OCI-LY1 (cell line): Measurements from ENCODE around the gene LYL1.

Experiments
- H2AFZ ChIP-seq: fragments of 200-600 bp; sonication (generic), shearing (Covaris generic); 2 replicates; pipeline ENCODE4 v1.6.0; 2014; ENCODE audit warnings: antibody characterized with exemption, mild to moderate bottlenecking, low read length
- H3F3A ChIP-seq: fragments of 200-600 bp; sonication (generic), shearing (Covaris generic); 2 replicates; pipeline ENCODE4 v1.6.0; 2014; ENCODE audit warnings: mild to moderate bottlenecking, antibody characterized with exemption, low read length, moderate library complexity; ENCODE audit not compliant: insufficient read depth
- H3K27ac ChIP-seq: fragments of 200-600 bp; sonication (generic); 2 replicates; pipeline ENCODE4 v1.5.1; 2014; ENCODE audit warnings: low read length, mixed run types, mild to moderate bottlenecking, low read depth; ENCODE audit not compliant: poor library complexity, severe bottlenecking
- H3K27me3 ChIP-seq: fragments of 200-600 bp; sonication (generic); 2 replicates; pipeline ENCODE4 v1.6.0; 2014; ENCODE audit warnings: antibody characterized with exemption, mild to moderate bottlenecking, low read length, moderate library complexity; ENCODE audit not compliant: insufficient read depth
- H3K36me3 ChIP-seq: fragments of 200-600 bp; sonication (generic); 2 replicates; pipeline ENCODE4 v1.6.1; 2014; ENCODE audit warnings: mild to moderate bottlenecking, antibody characterized with exemption, low read length, moderate library complexity, mixed read lengths; ENCODE audit not compliant: insufficient read depth
- H3K4me1 ChIP-seq: fragments of 200-600 bp; sonication (generic); 2 replicates; pipeline ENCODE4 v1.5.1; 2014; ENCODE audit warnings: mild to moderate bottlenecking, low read length, moderate library complexity; ENCODE audit not compliant: insufficient read depth, severe bottlenecking
- H3K4me2 ChIP-seq: fragments of 200-600 bp; sonication (generic), shearing (Covaris generic); 2 replicates; pipeline ENCODE4 v1.6.1; 2014; ENCODE audit warnings: low read length
- H3K4me3 ChIP-seq: fragments of 200-600 bp; sonication (generic); 2 replicates; pipeline ENCODE4 v1.5.1; 2014; ENCODE audit warnings: low read length, low read depth, mild to moderate bottlenecking, mixed read lengths; ENCODE audit not compliant: poor library complexity, severe bottlenecking
- H3K79me2 ChIP-seq: fragments of 200-600 bp; shearing (Covaris generic); 2 replicates; pipeline ENCODE4 v1.6.1; 2016; ENCODE audit warnings: mixed run types, low read length, mixed read lengths; ENCODE audit not compliant: insufficient read depth
- H3K9ac ChIP-seq: fragments of 200-600 bp; sonication (generic), shearing (Covaris generic); 2 replicates; pipeline ENCODE4 v1.6.1; 2014; ENCODE audit warnings: mild to moderate bottlenecking, low read length, mixed read lengths
- H3K9me2 ChIP-seq: fragments of 200-600 bp; sonication (generic), shearing (Covaris generic); 2 replicates; pipeline ENCODE4 v1.6.1; 2014; ENCODE audit warnings: low read depth, mild to moderate bottlenecking, low read length, mixed read lengths
- H3K9me3 ChIP-seq: fragments of 200-600 bp; shearing (Covaris generic); 2 replicates; pipeline ENCODE4 v1.6.1; 2014; ENCODE audit warnings: low read length, mixed read lengths
- H4K20me1 ChIP-seq: fragments of 200-600 bp; sonication (generic), shearing (Covaris generic); 2 replicates; pipeline ENCODE4 v1.6.0; 2016; ENCODE audit warnings: mild to moderate bottlenecking, low read length; ENCODE audit not compliant: insufficient read depth
- CTCF ChIP-seq: fragments of 200-600 bp; sonication (generic), shearing (Covaris generic); IDR thresholded peaks from 2 replicates; pipeline ENCODE4 v1.5.1; 2017; ENCODE audit warnings: mild to moderate bottlenecking, antibody characterized with exemption, low read length, moderate library complexity, mixed read lengths
- EZH2 ChIP-seq: fragments of 200-600 bp; sonication (generic), shearing (Covaris generic); IDR thresholded peaks from 2 replicates; pipeline ENCODE4 v1.8.0; 2017; ENCODE audit warnings: borderline replicate concordance, mixed run types, mild to moderate bottlenecking, antibody characterized with exemption, low read length, moderate library complexity, mixed read lengths

The LYL1 gene

DNA sequence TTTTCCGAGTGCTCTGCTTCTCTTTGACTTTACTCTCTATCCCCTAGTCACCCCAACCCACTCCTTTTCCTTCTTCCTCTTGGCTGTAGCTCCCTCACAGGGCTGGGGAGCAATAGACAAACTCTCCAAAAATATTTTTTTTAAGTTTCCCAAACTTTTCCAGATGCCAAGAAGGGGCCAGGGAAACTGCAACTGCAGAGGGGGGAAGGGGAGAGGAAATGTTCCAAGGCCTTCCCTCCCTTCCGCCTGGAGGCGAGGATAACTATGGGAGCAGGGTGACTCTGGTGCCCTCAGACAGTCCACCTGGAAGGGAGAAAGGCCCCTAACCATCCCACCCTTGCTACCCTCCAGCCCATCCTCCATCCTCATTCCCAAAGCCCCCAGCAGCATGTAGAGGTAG lies 49.4 kb downstream of the LYL1 start:
- Histone ChIP-seq H2AFZ (no peak overlapping the region), H3K4me1 (no peaks in the 10 kb centered on the region), H3K9ac (no peak overlapping the region), H3K4me2 (no peak overlapping the region), H3K79me2 (no peaks in the 10 kb centered on the region), H3K36me3 (no peaks in the 10 kb centered on the region), H3K27me3 (peaks cover 16% of the 10 kb centered on the region), H3F3A (no peaks in the 10 kb centered on the region), H4K20me1 (no peaks in the 10 kb centered on the region), H3K27ac (no peak overlapping the region), H3K9me3 (no peaks in the 10 kb centered on the region), H3K9me2 (no peaks in the 10 kb centered on the region), H3K4me3 (no peak overlapping the region)
- TF ChIP-seq EZH2 = no peak
- TF ChIP-seq CTCF = no peak

DNA sequence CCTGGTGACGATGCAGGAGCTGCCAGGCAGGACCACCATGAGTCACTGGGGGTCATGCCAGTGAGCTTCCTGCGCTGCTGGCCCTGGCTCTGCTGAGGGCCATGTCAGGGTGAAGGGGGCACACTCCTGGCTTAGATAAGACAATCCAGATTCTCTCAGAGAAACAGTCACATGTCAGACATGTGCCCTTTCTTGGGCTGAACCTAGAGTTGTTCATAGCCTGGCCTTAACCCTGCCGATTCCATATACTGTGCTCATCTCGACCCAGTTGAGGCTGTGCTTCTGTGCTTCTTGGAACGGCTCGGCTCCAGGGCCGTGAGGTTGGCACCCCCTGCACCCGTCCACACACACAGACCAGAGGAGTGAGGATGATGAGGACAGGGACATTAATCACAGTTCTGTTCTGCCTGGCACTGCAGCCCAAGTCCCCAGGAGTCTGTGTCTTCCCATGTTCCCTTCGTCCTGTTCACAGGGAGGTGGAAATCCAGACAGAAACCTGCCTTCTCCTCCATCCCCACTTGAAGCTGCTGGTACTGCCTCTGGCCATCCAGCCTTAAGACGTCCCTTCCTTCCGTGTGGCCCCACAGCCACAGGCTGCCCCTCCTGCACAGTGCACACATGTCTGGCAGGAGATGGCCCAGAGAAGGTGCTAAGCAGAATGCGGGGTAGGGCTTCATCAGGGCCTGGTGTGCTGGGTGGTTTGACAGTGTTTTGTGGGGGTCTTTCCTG lies 50.0 kb downstream of the LYL1 start:
- Histone ChIP-seq H3K27me3 (peaks cover 16% of the 10 kb centered on the region), H3F3A (no peaks in the 10 kb centered on the region), H3K9me3 (no peaks in the 10 kb centered on the region), H3K4me1 (no peaks in the 10 kb centered on the region), H3K79me2 (no peaks in the 10 kb centered on the region), H2AFZ (no peak overlapping the region), H3K36me3 (no peaks in the 10 kb centered on the region), H3K27ac (no peak overlapping the region), H4K20me1 (no peaks in the 10 kb centered on the region), H3K4me2 (no peak overlapping the region), H3K9me2 (no peaks in the 10 kb centered on the region), H3K4me3 (no peak overlapping the region), H3K9ac (no peak overlapping the region)
- TF ChIP-seq CTCF = no peak
- no peak for TF ChIP-seq EZH2

DNA sequence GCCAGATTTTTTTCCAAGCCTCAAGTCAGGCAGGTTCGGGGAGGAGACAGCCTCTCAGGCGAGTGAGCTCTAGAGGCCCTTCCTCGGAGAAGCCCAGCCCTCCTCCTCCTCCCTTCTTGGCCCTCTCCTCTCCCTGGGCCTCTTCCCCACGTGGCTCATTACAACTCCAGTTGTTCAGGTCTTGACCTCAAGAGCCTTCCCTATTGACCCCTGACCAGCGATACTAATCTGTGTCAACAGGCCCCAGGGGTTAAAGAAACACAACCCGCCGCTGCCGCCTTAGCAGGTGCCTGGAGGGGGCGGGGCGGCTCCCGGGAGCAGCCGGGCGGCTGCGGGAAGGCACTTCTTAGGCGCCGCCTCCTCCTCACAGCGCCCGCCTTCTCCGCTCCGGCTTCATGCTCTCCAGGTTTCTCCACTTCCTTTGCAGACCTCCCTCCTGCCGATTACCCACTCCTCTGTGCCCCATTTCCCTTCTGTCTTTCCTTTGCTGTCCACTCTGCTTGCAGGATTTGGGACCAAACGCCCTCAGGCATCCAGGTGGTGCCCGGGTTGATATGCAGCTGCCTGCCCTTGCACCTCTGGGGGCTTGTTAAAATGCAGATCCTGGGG lies 51.0 kb downstream of the LYL1 start:
- H3K9ac ChIP-seq = no peak overlapping the region
- no peaks in the 10 kb centered on the region for H4K20me1 ChIP-seq
- peaks cover 21% of the 10 kb centered on the region for H3K27me3 ChIP-seq
- H3K4me3 ChIP-seq = no peak overlapping the region
- H3K4me1 ChIP-seq = no peaks in the 10 kb centered on the region
- H3K36me3 ChIP-seq = no peaks in the 10 kb centered on the region
- H3K79me2 ChIP-seq = no peaks in the 10 kb centered on the region
- H3K27ac ChIP-seq = no peak overlapping the region
- H3K4me2 ChIP-seq = no peak overlapping the region
- H3K9me3 ChIP-seq = no peaks in the 10 kb centered on the region
- no peak for TF ChIP-seq EZH2
- no peak for TF ChIP-seq CTCF
- no peak overlapping the region for H2AFZ ChIP-seq
- H3F3A ChIP-seq = no peaks in the 10 kb centered on the region
- H3K9me2 ChIP-seq = no peaks in the 10 kb centered on the region
